DOHH2 (cell line): ENCODE measurements around the gene PLLP.

Experiments used
- H3F3A ChIP-seq: fragments of 200-600 bp; sonication (generic), shearing (Covaris generic); 2 replicates; pipeline ENCODE4 v1.6.0; 2016; ENCODE audit warnings: antibody characterized with exemption, mild to moderate bottlenecking; ENCODE audit not compliant: control insufficient read depth, insufficient read depth
- H3K27ac ChIP-seq: fragments of 200-600 bp; sonication (generic); 2 replicates; pipeline ENCODE4 v1.5.1; 2014; ENCODE audit warnings: low read depth, mild to moderate bottlenecking, low read length, moderate library complexity
- H3K27me3 ChIP-seq: fragments of 200-600 bp; sonication (generic); 2 replicates; pipeline ENCODE4 v1.6.1; 2014; ENCODE audit warnings: mild to moderate bottlenecking, low read length, mixed read lengths; ENCODE audit not compliant: control insufficient read depth
- H3K36me3 ChIP-seq: fragments of 200-600 bp; sonication (generic); 2 replicates; pipeline ENCODE4 v1.6.1; 2014; ENCODE audit warnings: mild to moderate bottlenecking, low read length, moderate library complexity, mixed read lengths; ENCODE audit not compliant: control insufficient read depth
- H3K4me1 ChIP-seq: fragments of 200-600 bp; sonication (generic); 2 replicates; pipeline ENCODE4 v1.6.1; 2014; ENCODE audit warnings: mild to moderate bottlenecking, low read length, mixed read lengths; ENCODE audit not compliant: control insufficient read depth
- H3K4me2 ChIP-seq: fragments of 200-600 bp; sonication (generic); 2 replicates; pipeline ENCODE4 v1.6.0; 2014; ENCODE audit warnings: mild to moderate bottlenecking, low read length, moderate library complexity
- H3K4me3 ChIP-seq: fragments of 200-600 bp; sonication (generic); 2 replicates; pipeline ENCODE4 v1.5.1; 2014; ENCODE audit warnings: mild to moderate bottlenecking, low read length, mixed read lengths
- H3K79me2 ChIP-seq: fragments of 200-600 bp; sonication (generic); 2 replicates; pipeline ENCODE4 v1.6.1; 2014; ENCODE audit warnings: mild to moderate bottlenecking, low read length, mixed read lengths; ENCODE audit not compliant: control insufficient read depth
- H3K9me2 ChIP-seq: fragments of 200-600 bp; sonication (generic); replicated peaks from 2 replicates; pipeline ENCODE4 v1.6.1; 2014; ENCODE audit warnings: mild to moderate bottlenecking, low read length, mixed read lengths; ENCODE audit not compliant: control insufficient read depth
- H3K9me3 ChIP-seq: fragments of 200-600 bp; sonication (generic); 2 replicates; pipeline ENCODE4 v1.6.1; 2014; ENCODE audit warnings: antibody characterized with exemption, low read length, mixed read lengths; ENCODE audit not compliant: control insufficient read depth, insufficient read depth
- H4K20me1 ChIP-seq: fragments of 200-600 bp; sonication (generic); 2 replicates; pipeline ENCODE4 v1.6.0; 2014; ENCODE audit warnings: low read depth, mild to moderate bottlenecking, antibody characterized with exemption, low read length, moderate library complexity; ENCODE audit not compliant: control insufficient read depth, insufficient read depth
- CTCF ChIP-seq: fragments of 200-600 bp; sonication (generic); IDR thresholded peaks from one replicate; pipeline ENCODE4 v1.5.1; 2014; ENCODE audit warnings: antibody characterized with exemption, mild to moderate bottlenecking, low read depth, low read length; ENCODE audit not compliant: poor library complexity, severe bottlenecking
- EZH2phosphoT487 ChIP-seq: fragments of 200-600 bp; sonication (generic); IDR thresholded peaks from 2 replicates; pipeline ENCODE4 v1.6.1; 2017; ENCODE audit warnings: borderline replicate concordance, mild to moderate bottlenecking, antibody characterized with exemption, low read length, moderate library complexity, mixed read lengths

PLLP gene

GRCh38 chr16:57284952-57285363 lies 486 bp upstream of the PLLP start:
- H3K36me3 ChIP-seq, result no peaks in the 10 kb centered on the region

GRCh38 chr16:57283959-57284208 lies 588 bp downstream of the PLLP start:
- Histone ChIP-seq H3K9me3 (no peaks in the 10 kb centered on the region), H3K4me3 (no peak overlapping the region), H3K4me1 (peaks cover 7% of the 10 kb centered on the region; the same call in 1 of the 2 replicates), H3K79me2 (no peaks in the 10 kb centered on the region), H3K36me3 (no peaks in the 10 kb centered on the region), H4K20me1 (no peaks in the 10 kb centered on the region), H3K27ac (no peak overlapping the region), H3K27me3 (peaks cover 34% of the 10 kb centered on the region), H3K9me2 (no peaks in the 10 kb centered on the region), H3F3A (no peaks in the 10 kb centered on the region), H3K4me2 (peak overlapping the region; percentile 66; the same call in 1 of the 2 replicates)
- no peak for TF ChIP-seq EZH2phosphoT487
- TF ChIP-seq CTCF, result no peak

More at GRCh38 chr16:57284952-57285363, 486 bp upstream of the PLLP start:
- H3K4me3 ChIP-seq, result peak overlapping the region; percentile 25
- H3K27me3 ChIP-seq, result peaks cover 29% of the 10 kb centered on the region
- H3K4me2 ChIP-seq, result peak overlapping the region; percentile 66
- H3K9me3 ChIP-seq, result no peaks in the 10 kb centered on the region
- no peak overlapping the region for H3K27ac ChIP-seq
- H3K4me1 ChIP-seq, result peaks cover 7% of the 10 kb centered on the region; the same call in 1 of the 2 replicates
- H3K9me2 ChIP-seq, result no peaks in the 10 kb centered on the region
- TF ChIP-seq EZH2phosphoT487 (0 out of 2 replicates have a peak, but pooled peaks have one; percentile 16), CTCF (no peak)
- H3F3A ChIP-seq, result no peaks in the 10 kb centered on the region
- H3K79me2 ChIP-seq, result no peaks in the 10 kb centered on the region
- H4K20me1 ChIP-seq, result no peaks in the 10 kb centered on the region

- H3K4me3 ChIP-seq, result no peak overlapping the region
- H3K36me3 ChIP-seq, result no peaks in the 10 kb centered on the region
- no peaks in the 10 kb centered on the region for H3F3A ChIP-seq
- H3K27ac ChIP-seq, result no peak overlapping the region
- no peak overlapping the region for H3K4me2 ChIP-seq
- no peaks in the 10 kb centered on the region for H3K9me3 ChIP-seq
- H3K4me1 ChIP-seq, result peaks cover 7% of the 10 kb centered on the region; the same call in 1 of the 2 replicates
- H3K79me2 ChIP-seq, result no peaks in the 10 kb centered on the region
- no peaks in the 10 kb centered on the region for H4K20me1 ChIP-seq
- H3K27me3 ChIP-seq, result peaks cover 35% of the 10 kb centered on the region
- H3K9me2 ChIP-seq, result no peaks in the 10 kb centered on the region
- no peak for TF ChIP-seq CTCF
- TF ChIP-seq EZH2phosphoT487, result no peak
Measured at GRCh38 chr16:57283214-57283958, 1.1 kb downstream of the PLLP start.
